BJ (cell line): ENCODE measurements around the gene RLBP1. TPM values are rescaled to one million over a fixed set of nuclear protein-coding genes. Genes with fewer than 3 reads are reported as not detected.
A peak's percentile ranks its signal among the peaks of the same experiment; 100 is the strongest.

Experiments
- CTCF ChIA-PET: fragments of 350-600 bp; formaldehyde crosslinking; extraction: SDS; loops from one replicate; lab custom pipeline; 2021; ENCODE audit warnings: antibody characterized with exemption, inconsistent platforms; lab: Yijun Ruan, JAX
- POLR2A ChIA-PET: fragments of 300-600 bp; sonication (Branson Sonifier 250); formaldehyde crosslinking; extraction: SDS; loops from one replicate; lab custom pipeline; 2021; ENCODE audit warnings: antibody characterized with exemption; lab: Charles Lee
- DNase-seq: peaks from one replicate; pipeline ENCODE4 v3.0.0-alpha.2; 2011; ENCODE audit warnings: low read depth
- H3K27me3 ChIP-seq: 2 replicates; pipeline ENCODE4 v1.6.0; 2011; ENCODE audit warnings: low read length; ENCODE audit not compliant: control insufficient read depth, insufficient read depth
- H3K36me3 ChIP-seq: 2 replicates; pipeline ENCODE4 v1.5.1; 2011; ENCODE audit warnings: low read length; ENCODE audit not compliant: control insufficient read depth, insufficient read depth
- H3K4me3 ChIP-seq: 2 replicates; pipeline ENCODE4 v1.5.1; 2011; ENCODE audit warnings: low read depth, mild to moderate bottlenecking, control low read depth, low read length
- polyA plus RNA-seq: library from polyadenylated mRNA; depleted of rRNA; stranded (reverse); fragments of >200 nt; gene quantifications from 2 replicates; pipeline ENCODE4 v1.2.3, GENCODE V29; 2011
- TF ChIP-seq, protein P1 (sequence below): IDR thresholded peaks from 2 replicates; pipeline ENCODE4 v1.5.1; 2011; ENCODE audit warnings: low read depth, mild to moderate bottlenecking, control low read depth, inconsistent platforms, low read length, moderate library complexity; ENCODE audit not compliant: insufficient read depth

The RLBP1 gene
- polyA plus RNA-seq, 1 experiment = not detected

DNA sequence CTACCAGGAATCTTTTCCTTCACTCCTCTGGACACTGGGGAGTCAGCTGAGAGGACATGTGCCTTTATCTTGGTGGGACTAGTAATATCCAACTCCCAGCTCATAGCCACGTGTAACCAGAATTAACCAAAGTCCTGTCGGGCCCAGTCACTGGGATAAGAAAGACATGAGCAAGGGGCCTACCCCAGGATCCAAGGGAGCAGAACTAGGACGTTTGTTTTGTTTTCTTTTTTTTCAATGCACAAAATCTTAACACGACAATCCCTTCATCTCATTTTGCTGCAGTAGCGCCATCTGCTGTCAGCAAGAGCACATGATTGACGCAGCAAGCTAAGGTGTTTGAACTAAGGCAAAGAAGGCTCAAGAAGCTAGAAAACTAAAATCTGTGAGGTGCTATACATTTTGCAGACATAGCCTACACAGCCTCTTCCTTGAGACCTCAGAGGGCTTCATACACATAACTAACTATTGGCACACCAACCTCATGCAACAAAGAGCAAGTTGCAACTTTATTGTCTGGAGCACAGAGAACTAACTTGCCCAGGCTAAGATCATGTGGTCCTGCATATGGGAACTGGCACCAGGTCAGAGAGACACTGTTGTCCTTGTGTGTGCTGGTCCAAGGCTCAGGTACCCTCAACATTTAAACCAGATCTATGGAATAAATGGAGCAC, 43.6 kb downstream of the RLBP1 start:
- no peak overlapping the region for H3K4me3 ChIP-seq
- no peaks in the 10 kb centered on the region for H3K36me3 ChIP-seq
- peak; percentile 21 for DNase-seq
- ChIA-PET POLR2A (interaction anchor here (1.0 kb wide), 1 partner anchor 273 kb away, joined by 4 read pairs; no protein-coding TSS in a partner anchor), CTCF (interaction anchor here (0.5 to 10.4 kb wide), 43 partner anchors 10 to 522 kb away, joined by 3 to 306 read pairs (median 4); no protein-coding TSS in a partner anchor)
- H3K27me3 ChIP-seq = no peaks in the 10 kb centered on the region
- TF ChIP-seq, protein P1, sequence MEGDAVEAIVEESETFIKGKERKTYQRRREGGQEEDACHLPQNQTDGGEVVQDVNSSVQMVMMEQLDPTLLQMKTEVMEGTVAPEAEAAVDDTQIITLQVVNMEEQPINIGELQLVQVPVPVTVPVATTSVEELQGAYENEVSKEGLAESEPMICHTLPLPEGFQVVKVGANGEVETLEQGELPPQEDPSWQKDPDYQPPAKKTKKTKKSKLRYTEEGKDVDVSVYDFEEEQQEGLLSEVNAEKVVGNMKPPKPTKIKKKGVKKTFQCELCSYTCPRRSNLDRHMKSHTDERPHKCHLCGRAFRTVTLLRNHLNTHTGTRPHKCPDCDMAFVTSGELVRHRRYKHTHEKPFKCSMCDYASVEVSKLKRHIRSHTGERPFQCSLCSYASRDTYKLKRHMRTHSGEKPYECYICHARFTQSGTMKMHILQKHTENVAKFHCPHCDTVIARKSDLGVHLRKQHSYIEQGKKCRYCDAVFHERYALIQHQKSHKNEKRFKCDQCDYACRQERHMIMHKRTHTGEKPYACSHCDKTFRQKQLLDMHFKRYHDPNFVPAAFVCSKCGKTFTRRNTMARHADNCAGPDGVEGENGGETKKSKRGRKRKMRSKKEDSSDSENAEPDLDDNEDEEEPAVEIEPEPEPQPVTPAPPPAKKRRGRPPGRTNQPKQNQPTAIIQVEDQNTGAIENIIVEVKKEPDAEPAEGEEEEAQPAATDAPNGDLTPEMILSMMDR = peak; percentile 86

GRCh38 chr15:89177116-89177515, 44.3 kb downstream of the RLBP1 start:
- CTCF ChIA-PET = interaction anchor here (0.7 to 10.4 kb wide), 34 partner anchors 11 to 298 kb away, joined by 3 to 306 read pairs (median 5); no protein-coding TSS in a partner anchor
- Histone ChIP-seq H3K4me3 (no peak overlapping the region), H3K36me3 (no peaks in the 10 kb centered on the region), H3K27me3 (no peaks in the 10 kb centered on the region)
- POLR2A ChIA-PET = interaction anchor here (1.0 kb wide), 1 partner anchor 272 kb away, joined by 4 read pairs; no protein-coding TSS in a partner anchor
- DNase-seq = no peak
- TF ChIP-seq, protein P1 = no peak

DNA sequence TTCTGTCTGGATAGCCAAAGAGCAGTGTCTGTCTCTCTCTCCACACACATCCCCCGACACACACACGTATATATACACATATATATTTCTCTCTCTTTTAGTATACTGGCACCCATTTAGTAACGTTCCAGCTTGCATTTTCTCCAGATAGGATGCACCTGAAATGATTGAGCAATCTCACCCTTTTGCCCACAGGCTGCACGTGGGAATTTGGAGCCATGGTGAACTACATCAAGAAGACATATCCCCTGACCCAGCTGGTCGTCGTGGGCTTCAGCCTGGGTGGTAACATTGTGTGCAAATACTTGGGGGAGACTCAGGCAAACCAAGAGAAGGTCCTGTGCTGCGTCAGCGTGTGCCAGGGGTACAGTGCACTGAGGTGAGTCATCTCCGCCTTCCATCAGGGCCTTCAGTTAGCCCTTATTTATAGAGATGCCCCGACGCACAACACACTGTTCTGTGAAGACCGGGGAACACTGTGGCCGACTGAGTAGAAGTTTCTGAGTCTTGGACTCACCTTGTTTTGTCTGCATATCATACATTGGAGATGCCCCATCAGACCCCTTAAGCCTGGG, 45.7 kb downstream of the RLBP1 start:
- CTCF ChIA-PET = interaction anchor here (0.6 to 10.4 kb wide), 11 partner anchors 9 to 297 kb away, joined by 3 to 306 read pairs (median 5); no protein-coding TSS in a partner anchor
- no peaks in the 10 kb centered on the region for H3K36me3 ChIP-seq
- H3K27me3 ChIP-seq = no peaks in the 10 kb centered on the region
- POLR2A ChIA-PET = interaction anchor here (0.6 kb wide), 1 partner anchor 107 kb away, joined by 7 read pairs; no protein-coding TSS in a partner anchor
- no peak overlapping the region for H3K4me3 ChIP-seq
- TF ChIP-seq, protein P1 = no peak
- DNase-seq = no peak

- no peak overlapping the region for H3K4me3 ChIP-seq
- TF ChIP-seq, protein P1 = no peak
- CTCF ChIA-PET = interaction anchor here (0.9 to 10.4 kb wide), 5 partner anchors 8 to 270 kb away, joined by 3 to 306 read pairs (median 4); no protein-coding TSS in a partner anchor
Observed at GRCh38 chr15:89174476-89174875, 46.9 kb downstream of the RLBP1 start.

GRCh38 chr15:89172921-89173320, 48.5 kb downstream of the RLBP1 start:
- Histone ChIP-seq H3K36me3 (no peaks in the 10 kb centered on the region), H3K4me3 (no peak overlapping the region), H3K27me3 (no peaks in the 10 kb centered on the region)
- CTCF ChIA-PET = interaction anchor here (0.6 to 10.4 kb wide), 12 partner anchors 9 to 286 kb away, joined by 3 to 306 read pairs (median 4); no protein-coding TSS in a partner anchor
- TF ChIP-seq, protein P1 = no peak
- DNase-seq = no peak
- POLR2A ChIA-PET = no interaction called here

More at GRCh38 chr15:89174476-89174875, 46.9 kb downstream of the RLBP1 start:
- H3K27me3 ChIP-seq = no peaks in the 10 kb centered on the region
- no peaks in the 10 kb centered on the region for H3K36me3 ChIP-seq
- DNase-seq = no peak
- POLR2A ChIA-PET = no interaction called here
